GM12872 (cell line): ENCODE measurements around the gene LAMP5.

Experiments used
- TF ChIP-seq, protein P1 (sequence below): IDR thresholded peaks from 3 replicates; pipeline ENCODE4 v1.5.1; 2011; ENCODE audit warnings: low read depth, mild to moderate bottlenecking, low read length, moderate library complexity; ENCODE audit not compliant: insufficient read depth

Gene LAMP5

DNA sequence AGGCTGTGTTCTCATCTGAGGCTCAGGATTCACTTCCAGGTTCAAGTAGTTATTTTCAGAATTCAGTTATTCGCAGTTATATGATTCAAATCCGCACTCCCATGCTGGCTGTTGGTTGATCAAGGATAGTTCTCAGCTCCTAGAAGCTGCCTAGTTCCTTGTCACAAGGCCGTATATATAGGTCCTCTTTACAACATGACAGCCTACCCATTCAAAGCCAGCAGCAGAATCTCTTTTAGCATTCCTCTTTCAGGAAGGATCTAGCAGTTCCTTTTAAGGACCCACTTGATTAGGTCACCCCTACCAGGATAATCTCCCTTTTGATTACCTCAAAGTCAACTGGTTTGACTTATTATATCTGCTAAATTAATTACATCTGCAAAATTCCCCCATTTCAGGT, 23.8 kb upstream of the LAMP5 start:
- TF ChIP-seq, protein P1, sequence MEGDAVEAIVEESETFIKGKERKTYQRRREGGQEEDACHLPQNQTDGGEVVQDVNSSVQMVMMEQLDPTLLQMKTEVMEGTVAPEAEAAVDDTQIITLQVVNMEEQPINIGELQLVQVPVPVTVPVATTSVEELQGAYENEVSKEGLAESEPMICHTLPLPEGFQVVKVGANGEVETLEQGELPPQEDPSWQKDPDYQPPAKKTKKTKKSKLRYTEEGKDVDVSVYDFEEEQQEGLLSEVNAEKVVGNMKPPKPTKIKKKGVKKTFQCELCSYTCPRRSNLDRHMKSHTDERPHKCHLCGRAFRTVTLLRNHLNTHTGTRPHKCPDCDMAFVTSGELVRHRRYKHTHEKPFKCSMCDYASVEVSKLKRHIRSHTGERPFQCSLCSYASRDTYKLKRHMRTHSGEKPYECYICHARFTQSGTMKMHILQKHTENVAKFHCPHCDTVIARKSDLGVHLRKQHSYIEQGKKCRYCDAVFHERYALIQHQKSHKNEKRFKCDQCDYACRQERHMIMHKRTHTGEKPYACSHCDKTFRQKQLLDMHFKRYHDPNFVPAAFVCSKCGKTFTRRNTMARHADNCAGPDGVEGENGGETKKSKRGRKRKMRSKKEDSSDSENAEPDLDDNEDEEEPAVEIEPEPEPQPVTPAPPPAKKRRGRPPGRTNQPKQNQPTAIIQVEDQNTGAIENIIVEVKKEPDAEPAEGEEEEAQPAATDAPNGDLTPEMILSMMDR = no peak

DNA sequence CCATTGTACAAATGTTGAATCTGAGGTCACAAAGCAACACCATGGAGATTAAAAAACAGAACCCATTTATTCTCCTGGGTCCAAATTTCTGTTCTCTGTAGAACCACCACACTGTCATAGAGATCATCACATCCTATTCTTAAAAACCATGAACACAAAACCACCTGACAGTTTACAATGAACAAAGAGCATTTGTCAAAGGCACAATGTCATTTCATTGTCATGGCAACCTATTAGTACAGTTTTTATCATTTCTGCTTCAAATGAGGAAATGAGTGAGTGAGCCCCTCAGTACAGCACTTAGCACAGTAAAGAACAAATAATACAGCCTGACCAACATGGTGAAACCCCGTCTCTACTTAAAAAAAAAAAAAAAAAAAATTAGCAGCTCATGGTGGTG, 23.1 kb upstream of the LAMP5 start:
- TF ChIP-seq, protein P1 = no peak

DNA sequence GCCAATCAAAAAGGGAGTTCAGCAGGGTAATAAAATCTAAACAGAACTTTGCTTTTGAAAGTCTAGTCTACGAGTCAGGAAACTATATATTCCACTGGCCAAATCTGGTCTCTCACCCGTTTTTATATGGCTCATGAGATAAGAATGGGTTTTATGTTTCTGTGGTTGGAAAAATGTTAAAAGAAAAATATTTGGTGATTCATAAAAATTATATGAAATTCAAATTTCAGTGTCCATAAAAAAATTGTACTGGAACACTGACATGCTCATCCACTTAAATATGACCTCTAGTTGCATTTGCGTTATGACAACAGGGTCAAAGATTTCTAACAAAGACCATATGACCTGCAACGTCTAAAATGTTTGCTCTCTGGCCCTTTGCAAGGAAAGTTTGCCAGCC, 22.3 kb upstream of the LAMP5 start:
- TF ChIP-seq, protein P1 = no peak

DNA sequence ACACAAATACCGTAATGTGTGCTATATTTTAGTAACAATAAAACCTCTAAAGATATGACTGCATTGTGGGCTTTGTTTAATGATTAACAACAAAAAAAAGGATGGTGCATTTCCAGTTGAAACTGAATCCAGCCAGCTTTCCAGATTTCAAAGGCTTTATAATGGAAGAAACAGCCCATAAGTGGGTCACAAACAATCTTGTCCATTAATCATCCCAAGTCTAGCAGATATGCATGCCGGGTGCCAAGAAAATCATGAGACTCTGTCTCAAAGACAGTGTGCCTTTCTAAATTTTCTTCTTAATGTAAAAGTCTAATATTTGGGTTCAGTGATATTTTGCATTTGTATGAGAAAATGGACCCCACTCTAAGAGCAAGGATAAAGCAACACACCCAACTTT, 20.6 kb upstream of the LAMP5 start:
- TF ChIP-seq, protein P1 = no peak

DNA sequence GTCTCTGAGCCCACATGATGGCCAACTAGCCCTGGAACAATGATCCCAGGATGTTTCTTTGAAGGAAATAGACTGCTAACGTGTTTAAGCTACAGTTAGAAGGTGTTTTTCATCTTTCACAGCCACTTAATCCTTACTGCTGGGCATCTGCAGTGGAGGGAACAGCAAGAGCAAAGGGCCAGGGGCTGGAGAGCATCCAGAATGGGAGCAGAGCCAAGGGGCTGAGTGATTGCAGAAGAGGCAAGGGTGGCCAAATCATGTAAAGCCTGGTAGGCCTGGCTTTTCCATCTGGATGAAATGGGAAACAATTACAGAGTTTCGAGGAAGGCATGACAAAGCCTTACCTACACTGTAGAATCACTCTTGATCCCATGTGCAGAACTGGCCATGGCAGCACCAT, 18.7 kb upstream of the LAMP5 start:
- TF ChIP-seq, protein P1 = no peak

DNA sequence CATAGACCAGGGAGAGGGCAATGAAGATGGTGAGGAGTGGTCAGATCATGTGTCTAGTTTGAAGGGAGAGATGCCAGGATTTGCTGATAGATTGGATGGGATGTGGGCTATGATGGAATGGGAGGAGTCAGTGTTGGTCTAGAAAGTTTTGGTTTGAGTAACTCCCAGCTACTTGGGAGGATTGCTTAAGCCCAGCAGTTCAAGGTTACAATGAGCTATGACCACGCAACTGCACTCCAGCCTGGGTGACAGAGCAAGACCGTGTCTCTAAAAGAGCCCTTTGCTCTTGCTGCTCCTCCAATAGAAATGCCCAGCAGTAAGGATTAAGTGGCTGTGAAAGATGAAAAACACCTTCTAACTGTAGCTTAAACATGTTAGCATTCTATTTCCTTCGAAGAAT, 18.2 kb upstream of the LAMP5 start:
- TF ChIP-seq, protein P1 = no peak

DNA sequence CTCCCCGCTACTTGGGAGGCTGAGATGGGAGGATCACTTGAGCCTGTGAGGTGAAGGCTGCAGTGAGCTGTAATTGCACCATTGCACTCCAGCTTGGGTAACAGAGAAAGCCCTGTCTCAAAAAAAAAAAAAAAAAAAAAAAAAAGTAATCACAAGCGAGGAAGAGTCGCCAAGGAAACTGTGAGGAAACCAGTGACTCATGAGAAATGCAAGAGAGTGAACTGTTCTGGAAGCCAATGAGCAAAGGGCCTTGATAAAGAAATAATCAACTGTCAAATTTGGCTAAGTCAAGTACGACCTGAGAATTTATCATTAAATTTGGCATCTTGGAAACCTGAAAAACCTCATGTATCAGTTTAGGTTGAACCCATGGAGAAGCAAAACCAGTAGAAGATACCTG, 16.1 kb upstream of the LAMP5 start:
- TF ChIP-seq, protein P1 = no peak
